HepG2 (cell line): ENCODE data around the gene SBK3.

Experiments
- GTF2F1 ChIP-seq: fragments of 150-350 bp; IDR thresholded peaks from 2 replicates; pipeline ENCODE4 v1.6.1; 2014; ENCODE audit warnings: low read length
- RARA ChIP-seq: IDR thresholded peaks from 2 replicates; pipeline ENCODE4 v1.6.1; 2016; ENCODE audit warnings: missing genetic modification reagents, missing compliant biosample characterization
- RFX5 ChIP-seq: IDR thresholded peaks from 2 replicates; pipeline ENCODE4 v1.6.1; 2011; ENCODE audit warnings: low read depth, low read length, improper control_type of control experiment
- ZNF17 ChIP-seq: sonication (generic); formaldehyde crosslinking; IDR thresholded peaks from 2 replicates; pipeline ENCODE4 v1.5.0; 2020; ENCODE audit warnings: mild to moderate bottlenecking, missing genetic modification reagents
- ZNF510 ChIP-seq: sonication (generic); formaldehyde crosslinking; IDR thresholded peaks from 2 replicates; pipeline ENCODE4 v1.4.0; 2020; ENCODE audit warnings: low read depth, mild to moderate bottlenecking, missing genetic modification reagents
- ZNF556 ChIP-seq: sonication (generic); formaldehyde crosslinking; IDR thresholded peaks from 2 replicates; pipeline ENCODE4 v1.4.0; 2020; ENCODE audit warnings: mild to moderate bottlenecking, missing genetic modification reagents, borderline replicate concordance
- TF ChIP-seq, protein P1 (sequence below): sonication (generic); formaldehyde crosslinking; IDR thresholded peaks from 2 replicates; pipeline ENCODE4 v1.4.0; 2020; ENCODE audit warnings: missing genetic modification reagents
- TF ChIP-seq, protein P2 (sequence below): sonication (generic); formaldehyde crosslinking; IDR thresholded peaks from 2 replicates; pipeline ENCODE4 v1.5.0; 2020; ENCODE audit warnings: mild to moderate bottlenecking, missing genetic modification reagents, moderate library complexity

DNA sequence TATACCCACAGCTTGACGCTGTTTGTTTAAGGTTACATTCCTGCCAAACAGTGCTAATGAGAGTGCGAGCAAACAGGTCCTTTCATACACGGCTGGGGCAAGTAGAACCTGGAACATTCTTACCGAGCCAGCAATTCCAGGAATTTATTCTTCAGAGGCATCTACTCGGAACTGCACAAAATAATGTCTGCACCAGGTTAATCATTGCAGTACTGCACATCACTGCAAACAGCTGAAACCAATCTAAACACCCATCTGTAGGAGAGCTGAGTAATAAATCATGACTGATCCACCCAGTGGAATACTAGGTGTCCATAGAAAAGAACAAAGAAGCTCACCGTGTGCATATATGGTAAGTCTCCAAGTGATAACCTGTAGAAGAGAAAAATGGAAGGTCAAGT lies 36.5 kb upstream of the SBK3 start:
- TF ChIP-seq, protein P1, sequence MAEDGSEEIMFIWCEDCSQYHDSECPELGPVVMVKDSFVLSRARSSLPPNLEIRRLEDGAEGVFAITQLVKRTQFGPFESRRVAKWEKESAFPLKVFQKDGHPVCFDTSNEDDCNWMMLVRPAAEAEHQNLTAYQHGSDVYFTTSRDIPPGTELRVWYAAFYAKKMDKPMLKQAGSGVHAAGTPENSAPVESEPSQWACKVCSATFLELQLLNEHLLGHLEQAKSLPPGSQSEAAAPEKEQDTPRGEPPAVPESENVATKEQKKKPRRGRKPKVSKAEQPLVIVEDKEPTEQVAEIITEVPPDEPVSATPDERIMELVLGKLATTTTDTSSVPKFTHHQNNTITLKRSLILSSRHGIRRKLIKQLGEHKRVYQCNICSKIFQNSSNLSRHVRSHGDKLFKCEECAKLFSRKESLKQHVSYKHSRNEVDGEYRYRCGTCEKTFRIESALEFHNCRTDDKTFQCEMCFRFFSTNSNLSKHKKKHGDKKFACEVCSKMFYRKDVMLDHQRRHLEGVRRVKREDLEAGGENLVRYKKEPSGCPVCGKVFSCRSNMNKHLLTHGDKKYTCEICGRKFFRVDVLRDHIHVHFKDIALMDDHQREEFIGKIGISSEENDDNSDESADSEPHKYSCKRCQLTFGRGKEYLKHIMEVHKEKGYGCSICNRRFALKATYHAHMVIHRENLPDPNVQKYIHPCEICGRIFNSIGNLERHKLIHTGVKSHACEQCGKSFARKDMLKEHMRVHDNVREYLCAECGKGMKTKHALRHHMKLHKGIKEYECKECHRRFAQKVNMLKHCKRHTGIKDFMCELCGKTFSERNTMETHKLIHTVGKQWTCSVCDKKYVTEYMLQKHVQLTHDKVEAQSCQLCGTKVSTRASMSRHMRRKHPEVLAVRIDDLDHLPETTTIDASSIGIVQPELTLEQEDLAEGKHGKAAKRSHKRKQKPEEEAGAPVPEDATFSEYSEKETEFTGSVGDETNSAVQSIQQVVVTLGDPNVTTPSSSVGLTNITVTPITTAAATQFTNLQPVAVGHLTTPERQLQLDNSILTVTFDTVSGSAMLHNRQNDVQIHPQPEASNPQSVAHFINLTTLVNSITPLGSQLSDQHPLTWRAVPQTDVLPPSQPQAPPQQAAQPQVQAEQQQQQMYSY, result no peak
- TF ChIP-seq ZNF17 (CRISPR knock-in tag), result no peak
- TF ChIP-seq ZNF556 (CRISPR knock-in tag), result no peak
- no peak for TF ChIP-seq RFX5
- TF ChIP-seq, protein P2, sequence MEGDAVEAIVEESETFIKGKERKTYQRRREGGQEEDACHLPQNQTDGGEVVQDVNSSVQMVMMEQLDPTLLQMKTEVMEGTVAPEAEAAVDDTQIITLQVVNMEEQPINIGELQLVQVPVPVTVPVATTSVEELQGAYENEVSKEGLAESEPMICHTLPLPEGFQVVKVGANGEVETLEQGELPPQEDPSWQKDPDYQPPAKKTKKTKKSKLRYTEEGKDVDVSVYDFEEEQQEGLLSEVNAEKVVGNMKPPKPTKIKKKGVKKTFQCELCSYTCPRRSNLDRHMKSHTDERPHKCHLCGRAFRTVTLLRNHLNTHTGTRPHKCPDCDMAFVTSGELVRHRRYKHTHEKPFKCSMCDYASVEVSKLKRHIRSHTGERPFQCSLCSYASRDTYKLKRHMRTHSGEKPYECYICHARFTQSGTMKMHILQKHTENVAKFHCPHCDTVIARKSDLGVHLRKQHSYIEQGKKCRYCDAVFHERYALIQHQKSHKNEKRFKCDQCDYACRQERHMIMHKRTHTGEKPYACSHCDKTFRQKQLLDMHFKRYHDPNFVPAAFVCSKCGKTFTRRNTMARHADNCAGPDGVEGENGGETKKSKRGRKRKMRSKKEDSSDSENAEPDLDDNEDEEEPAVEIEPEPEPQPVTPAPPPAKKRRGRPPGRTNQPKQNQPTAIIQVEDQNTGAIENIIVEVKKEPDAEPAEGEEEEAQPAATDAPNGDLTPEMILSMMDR, result no peak
- no peak for TF ChIP-seq GTF2F1
- TF ChIP-seq RARA, result no peak
- no peak for TF ChIP-seq ZNF510 (CRISPR knock-in tag)
